DOHH2 (cell line): ENCODE measurements around the gene DDX39A.

Experiments used
- H3F3A ChIP-seq: fragments of 200-600 bp; sonication (generic), shearing (Covaris generic); 2 replicates; pipeline ENCODE4 v1.6.0; 2016; ENCODE audit warnings: antibody characterized with exemption, mild to moderate bottlenecking; ENCODE audit not compliant: control insufficient read depth, insufficient read depth
- H3K27ac ChIP-seq: fragments of 200-600 bp; sonication (generic); 2 replicates; pipeline ENCODE4 v1.5.1; 2014; ENCODE audit warnings: low read depth, mild to moderate bottlenecking, low read length, moderate library complexity
- H3K27me3 ChIP-seq: fragments of 200-600 bp; sonication (generic); 2 replicates; pipeline ENCODE4 v1.6.1; 2014; ENCODE audit warnings: mild to moderate bottlenecking, low read length, mixed read lengths; ENCODE audit not compliant: control insufficient read depth
- H3K36me3 ChIP-seq: fragments of 200-600 bp; sonication (generic); 2 replicates; pipeline ENCODE4 v1.6.1; 2014; ENCODE audit warnings: mild to moderate bottlenecking, low read length, moderate library complexity, mixed read lengths; ENCODE audit not compliant: control insufficient read depth
- H3K4me1 ChIP-seq: fragments of 200-600 bp; sonication (generic); 2 replicates; pipeline ENCODE4 v1.6.1; 2014; ENCODE audit warnings: mild to moderate bottlenecking, low read length, mixed read lengths; ENCODE audit not compliant: control insufficient read depth
- H3K4me2 ChIP-seq: fragments of 200-600 bp; sonication (generic); 2 replicates; pipeline ENCODE4 v1.6.0; 2014; ENCODE audit warnings: mild to moderate bottlenecking, low read length, moderate library complexity
- H3K4me3 ChIP-seq: fragments of 200-600 bp; sonication (generic); 2 replicates; pipeline ENCODE4 v1.5.1; 2014; ENCODE audit warnings: mild to moderate bottlenecking, low read length, mixed read lengths
- H3K79me2 ChIP-seq: fragments of 200-600 bp; sonication (generic); 2 replicates; pipeline ENCODE4 v1.6.1; 2014; ENCODE audit warnings: mild to moderate bottlenecking, low read length, mixed read lengths; ENCODE audit not compliant: control insufficient read depth
- H3K9me2 ChIP-seq: fragments of 200-600 bp; sonication (generic); replicated peaks from 2 replicates; pipeline ENCODE4 v1.6.1; 2014; ENCODE audit warnings: mild to moderate bottlenecking, low read length, mixed read lengths; ENCODE audit not compliant: control insufficient read depth
- H3K9me3 ChIP-seq: fragments of 200-600 bp; sonication (generic); 2 replicates; pipeline ENCODE4 v1.6.1; 2014; ENCODE audit warnings: antibody characterized with exemption, low read length, mixed read lengths; ENCODE audit not compliant: control insufficient read depth, insufficient read depth
- H4K20me1 ChIP-seq: fragments of 200-600 bp; sonication (generic); 2 replicates; pipeline ENCODE4 v1.6.0; 2014; ENCODE audit warnings: low read depth, mild to moderate bottlenecking, antibody characterized with exemption, low read length, moderate library complexity; ENCODE audit not compliant: control insufficient read depth, insufficient read depth
- CTCF ChIP-seq: fragments of 200-600 bp; sonication (generic); IDR thresholded peaks from one replicate; pipeline ENCODE4 v1.5.1; 2014; ENCODE audit warnings: antibody characterized with exemption, mild to moderate bottlenecking, low read depth, low read length; ENCODE audit not compliant: poor library complexity, severe bottlenecking
- EZH2phosphoT487 ChIP-seq: fragments of 200-600 bp; sonication (generic); IDR thresholded peaks from 2 replicates; pipeline ENCODE4 v1.6.1; 2017; ENCODE audit warnings: borderline replicate concordance, mild to moderate bottlenecking, antibody characterized with exemption, low read length, moderate library complexity, mixed read lengths

Gene DDX39A

DNA sequence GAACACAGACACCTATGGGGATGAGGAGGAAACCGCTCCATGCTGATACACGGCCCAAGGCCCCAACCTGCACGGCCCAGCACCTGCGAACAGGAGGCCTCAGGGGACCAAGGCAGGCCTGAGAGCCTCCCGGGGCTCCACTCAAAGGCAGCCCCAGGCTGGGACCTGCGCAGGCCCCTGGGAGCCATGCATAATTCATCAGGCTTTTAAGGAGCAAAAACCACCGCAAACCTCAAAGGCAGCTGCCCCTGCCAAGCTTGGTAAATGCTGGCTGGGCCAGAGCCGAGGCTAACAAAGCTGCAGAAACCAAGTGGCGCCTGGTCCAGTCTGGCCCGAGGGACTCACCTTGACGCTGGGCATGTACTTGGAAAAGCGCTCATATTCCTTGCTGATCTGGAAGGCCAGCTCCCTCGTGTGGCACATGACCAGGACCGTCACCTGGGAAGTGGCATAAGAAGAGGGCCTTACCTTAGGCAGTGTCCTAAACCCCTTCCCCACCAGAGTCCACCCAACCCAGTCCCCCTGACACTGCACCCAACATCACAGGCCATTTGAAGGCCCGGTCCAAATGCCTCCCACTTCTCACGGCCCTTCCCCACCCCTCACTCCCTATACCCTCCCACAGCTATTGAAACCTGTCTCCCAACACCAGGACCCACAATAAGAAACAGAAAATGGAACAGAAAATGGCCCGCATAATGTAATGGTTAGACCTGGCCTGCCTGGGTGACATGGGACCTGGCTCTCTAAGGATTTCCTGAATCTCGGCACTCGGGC lies 7.8 kb downstream of the DDX39A start:
- Histone ChIP-seq H3K4me2 (no peak overlapping the region), H3K79me2 (peaks cover 57% of the 10 kb centered on the region), H3K9me2 (no peaks in the 10 kb centered on the region), H3K4me1 (peaks cover 20% of the 10 kb centered on the region), H3K9me3 (no peaks in the 10 kb centered on the region), H3K27me3 (no peaks in the 10 kb centered on the region), H3K4me3 (no peak overlapping the region), H3K27ac (no peak overlapping the region), H3K36me3 (peaks cover 99% of the 10 kb centered on the region), H4K20me1 (peaks cover 48% of the 10 kb centered on the region), H3F3A (peaks cover 55% of the 10 kb centered on the region)
- TF ChIP-seq CTCF (no peak), EZH2phosphoT487 (no peak)

- Histone ChIP-seq H3K27ac (no peak overlapping the region), H3K79me2 (peaks cover 47% of the 10 kb centered on the region), H3K27me3 (no peaks in the 10 kb centered on the region), H3K4me3 (no peak overlapping the region), H3K9me2 (no peaks in the 10 kb centered on the region), H3K9me3 (no peaks in the 10 kb centered on the region), H3K4me1 (peaks cover 16% of the 10 kb centered on the region), H3K4me2 (no peak overlapping the region), H3F3A (peaks cover 52% of the 10 kb centered on the region), H4K20me1 (peaks cover 39% of the 10 kb centered on the region), H3K36me3 (peaks cover 90% of the 10 kb centered on the region)
- TF ChIP-seq EZH2phosphoT487 (no peak), CTCF (no peak)
Measured at GRCh38 chr19:14410091-14411051, 8.8 kb downstream of the DDX39A start.

GRCh38 chr19:14409146-14410023 lies 9.8 kb downstream of the DDX39A start:
- TF ChIP-seq EZH2phosphoT487, result no peak
- no peak for TF ChIP-seq CTCF
- H3K9me2 ChIP-seq, result no peaks in the 10 kb centered on the region
- H3K79me2 ChIP-seq, result peaks cover 37% of the 10 kb centered on the region
- H3K9me3 ChIP-seq, result no peaks in the 10 kb centered on the region
- H3K36me3 ChIP-seq, result peaks cover 80% of the 10 kb centered on the region
- no peak overlapping the region for H3K4me3 ChIP-seq
- peaks cover 34% of the 10 kb centered on the region for H4K20me1 ChIP-seq
- H3K4me1 ChIP-seq, result peaks cover 16% of the 10 kb centered on the region
- H3F3A ChIP-seq, result peaks cover 52% of the 10 kb centered on the region
- H3K27me3 ChIP-seq, result no peaks in the 10 kb centered on the region
- H3K4me2 ChIP-seq, result no peak overlapping the region
- no peak overlapping the region for H3K27ac ChIP-seq
